Muscle of arm (tissue), 12 donors: ENCODE data around the gene AMOTL2. TPM values are rescaled to one million over a fixed set of nuclear protein-coding genes. Genes with fewer than 3 reads are reported as not detected.
A peak's percentile ranks its signal among the peaks of the same experiment; 100 is the strongest.

ENCODE experiments used
- DNase-seq: peaks from one replicate; pipeline ENCODE4 v3.0.0-alpha.2; 2013
- polyA plus RNA-seq, 12 donors: library from polyadenylated mRNA; unstranded; fragments of 120-200 nt; gene quantifications; one replicate each; pipeline ENCODE4 v1.2.1, GENCODE V29; 2013; ENCODE audit not compliant: insufficient read length in 12 of 12

AMOTL2 gene
- polyA plus RNA-seq, 12 donors: 42.5 to 63.9 (median 52.8) TPM; not detected in 1

DNA sequence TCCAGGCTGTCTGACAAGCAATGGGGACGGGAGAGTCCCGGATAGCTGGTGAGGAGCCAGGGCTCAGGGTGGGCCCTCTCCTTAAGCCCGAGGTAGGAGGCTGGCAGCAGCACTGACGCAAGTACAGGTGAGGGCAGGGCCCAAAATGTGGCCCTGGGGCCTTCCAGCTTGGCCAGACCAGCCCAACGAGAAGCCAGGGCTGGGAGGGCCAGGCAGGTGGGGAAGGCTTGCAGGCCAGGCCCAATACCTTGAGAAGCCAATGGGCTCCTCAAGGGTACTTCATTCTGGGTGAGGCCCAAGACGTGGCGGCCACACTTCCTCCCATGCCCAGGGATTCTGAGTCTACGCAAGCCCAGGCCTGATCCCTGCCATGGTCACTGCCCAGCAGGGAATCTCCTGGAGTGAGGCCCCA is 37.2 kb downstream of the AMOTL2 start:
- DNase-seq: no peak

DNA sequence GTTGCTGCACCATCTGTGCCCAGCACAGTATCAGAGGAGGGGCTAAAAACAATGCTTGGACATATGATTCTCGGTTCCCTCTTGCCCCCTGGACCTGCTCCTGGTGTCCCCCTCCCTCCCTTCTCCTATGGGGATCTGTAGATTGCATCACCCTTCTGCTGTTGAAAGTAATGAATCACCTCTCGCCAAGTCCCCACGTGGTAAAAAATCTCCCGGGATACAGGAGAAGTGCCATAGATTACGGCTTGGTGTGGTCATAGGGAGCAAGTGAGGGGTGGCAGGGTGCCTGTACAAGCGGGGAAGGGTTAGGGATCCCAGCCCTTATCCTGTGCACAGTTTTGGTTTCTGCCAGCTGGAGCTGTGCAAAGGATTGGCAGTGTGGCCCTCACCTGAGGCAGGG is 37.7 kb downstream of the AMOTL2 start:
- no peak for DNase-seq

DNA sequence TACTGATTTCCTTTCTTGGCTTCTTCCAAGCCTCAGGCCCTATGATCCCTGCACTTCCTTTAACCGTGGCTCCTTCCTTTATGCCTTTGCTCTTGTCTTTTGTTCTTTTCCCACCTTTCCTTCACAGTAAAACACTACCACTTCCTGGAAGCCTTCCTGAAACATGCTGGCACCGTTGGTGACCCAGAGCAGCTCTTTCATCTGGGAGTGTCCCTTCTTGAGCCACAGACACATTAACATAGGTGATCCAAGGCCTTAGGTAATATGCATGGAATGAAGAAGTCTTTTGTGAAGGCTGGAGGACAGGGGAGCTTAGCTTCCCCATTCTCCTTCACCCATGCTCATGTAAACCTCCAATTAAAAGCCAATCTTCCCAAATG is 39.4 kb downstream of the AMOTL2 start:
- DNase-seq: no peak

DNA sequence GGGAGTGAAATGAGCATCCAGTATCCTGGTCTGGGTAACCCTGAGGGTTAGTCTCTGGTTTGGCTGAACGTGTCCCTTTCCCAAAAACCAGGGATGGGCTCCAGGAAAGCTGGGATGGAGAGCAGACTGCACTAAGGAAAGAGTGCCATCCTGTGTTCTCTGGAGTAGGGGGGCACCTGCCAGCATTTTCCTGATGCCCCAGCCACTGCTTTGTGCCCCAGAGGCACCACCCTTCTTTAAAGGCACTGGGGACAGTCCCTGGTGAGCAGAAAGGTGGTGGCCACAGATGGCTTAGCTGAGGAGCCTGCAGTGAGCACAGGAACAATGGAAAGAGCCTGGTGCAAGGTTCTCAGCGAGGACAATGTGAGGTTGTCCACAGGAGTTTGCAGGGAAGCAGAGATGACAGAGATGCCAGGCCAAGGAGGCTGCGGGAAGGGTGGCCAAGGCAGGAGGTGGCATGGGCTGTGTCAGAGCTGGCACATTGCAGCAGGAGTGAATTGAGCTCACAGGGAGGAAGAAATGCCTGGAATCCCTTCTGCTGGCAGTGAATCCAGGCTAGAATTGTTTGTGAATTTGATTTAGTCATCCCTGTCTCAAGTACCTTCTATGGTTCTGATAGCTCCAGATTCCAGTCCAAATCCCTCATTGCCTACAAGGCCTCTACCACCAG is 39.9 kb downstream of the AMOTL2 start:
- no peak for DNase-seq

DNA sequence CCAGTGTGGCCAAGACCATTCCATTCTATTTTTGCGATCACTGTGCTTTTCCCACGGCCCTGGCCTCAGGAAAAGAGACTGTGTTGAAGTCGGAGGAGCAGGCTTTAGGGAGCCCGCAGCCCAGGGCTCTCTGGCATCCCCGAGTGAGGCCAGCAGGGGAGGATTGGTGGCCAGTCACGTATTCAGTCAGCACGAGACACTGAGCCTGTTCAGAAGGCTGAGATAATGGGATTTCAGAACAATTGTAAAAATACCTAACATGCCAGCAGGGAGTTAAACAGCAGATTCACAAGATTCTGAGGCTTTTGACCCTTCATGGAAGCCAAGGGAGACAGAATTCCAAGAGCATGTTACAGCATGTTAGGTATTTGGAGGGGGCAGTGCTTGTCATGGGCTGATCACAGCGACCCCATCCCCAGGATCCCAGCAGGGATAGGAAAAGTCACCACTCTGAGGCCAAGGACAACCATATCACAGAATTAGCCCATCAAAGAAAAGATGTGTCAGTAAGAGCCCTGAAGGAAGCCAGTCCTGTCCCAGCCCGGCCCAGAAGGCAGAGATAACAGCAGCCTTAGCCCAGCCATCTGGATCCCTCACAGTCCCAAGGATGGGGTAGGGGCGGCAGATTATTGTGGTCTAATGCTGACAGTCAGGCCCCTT is 40.6 kb downstream of the AMOTL2 start:
- no peak for DNase-seq

DNA sequence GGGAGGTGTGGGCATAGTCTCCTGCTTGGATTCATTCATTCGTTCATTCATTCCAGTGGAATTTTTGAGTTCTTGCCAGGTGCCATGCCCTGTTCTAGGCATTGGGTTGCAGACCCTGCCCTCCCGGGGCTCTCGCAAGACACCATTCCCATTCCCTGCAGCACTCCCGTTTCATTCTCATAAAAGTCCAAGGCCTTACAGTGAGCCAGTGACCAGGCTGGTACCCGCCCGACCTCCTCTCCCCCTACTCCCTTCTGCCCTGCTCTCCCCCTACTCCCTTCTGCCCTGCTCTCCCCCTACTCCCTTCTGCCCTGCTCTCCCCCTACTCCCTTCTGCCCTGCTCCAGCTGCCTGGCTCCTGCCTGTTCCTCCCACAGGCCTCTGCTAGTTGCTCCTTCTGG is 41.9 kb downstream of the AMOTL2 start:
- no peak for DNase-seq

DNA sequence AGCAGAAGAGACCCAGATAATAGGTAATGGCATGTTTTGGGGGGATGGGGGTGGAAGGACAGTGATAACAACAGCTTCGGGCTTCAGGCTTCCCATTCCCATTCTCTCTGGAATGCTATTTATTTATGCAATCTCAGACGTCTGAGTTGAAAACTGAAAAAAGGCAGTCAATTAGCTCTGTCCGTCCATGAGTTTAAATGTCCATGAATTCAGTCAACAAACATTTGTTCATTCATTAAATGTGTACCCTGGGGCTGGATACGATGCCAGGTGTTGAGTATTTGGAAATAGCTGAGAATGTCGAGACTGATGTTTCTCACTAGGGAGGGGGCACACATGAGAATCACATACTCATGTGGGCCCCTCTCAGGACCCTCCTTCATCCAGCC is 42.4 kb downstream of the AMOTL2 start:
- DNase-seq: no peak

DNA sequence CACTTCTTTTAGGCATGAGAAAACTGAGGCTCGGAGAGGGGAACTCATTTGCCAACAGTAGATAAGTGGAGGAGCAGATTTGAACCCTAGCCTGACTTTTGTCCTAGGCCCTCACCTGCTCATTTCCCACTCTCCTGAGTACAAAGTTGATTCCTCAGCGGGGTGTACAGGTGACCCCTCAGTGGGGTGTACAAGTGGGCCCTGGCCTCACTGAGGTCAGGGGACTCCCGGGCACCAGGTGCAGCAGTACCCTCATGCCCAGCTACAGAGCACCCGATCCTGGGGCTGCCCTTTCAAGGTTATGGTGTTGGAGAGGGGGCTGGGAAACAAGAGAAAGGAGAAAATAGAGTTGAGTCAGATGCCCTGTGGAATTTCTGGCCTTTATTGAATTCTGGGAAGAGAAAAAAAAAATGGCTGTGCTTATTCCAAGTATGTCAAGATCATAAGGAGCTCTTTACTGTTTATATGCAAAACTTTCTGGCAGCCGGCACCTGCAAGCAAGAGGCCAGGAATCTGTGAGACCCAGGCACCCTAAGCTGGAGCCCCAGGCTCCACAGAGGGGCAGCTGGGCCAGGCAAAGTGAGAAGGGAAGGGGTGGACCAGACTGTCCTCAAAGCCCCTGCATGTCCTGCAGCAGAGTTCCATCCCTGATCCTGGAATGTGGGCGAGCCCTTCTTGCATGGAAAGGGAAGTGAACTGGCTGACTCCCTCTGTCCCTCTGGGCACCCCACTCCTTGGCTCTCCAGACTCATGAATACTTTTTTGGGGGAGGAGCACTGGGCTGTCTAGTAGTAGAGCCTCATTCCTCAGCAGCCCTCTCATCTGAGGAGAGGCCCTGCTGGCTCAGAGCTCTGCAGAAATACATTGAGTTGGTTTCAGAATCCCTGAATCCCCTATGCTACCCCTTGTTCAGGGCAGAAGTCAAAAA is 43.1 kb downstream of the AMOTL2 start:
- peak; percentile 86 for DNase-seq

DNA sequence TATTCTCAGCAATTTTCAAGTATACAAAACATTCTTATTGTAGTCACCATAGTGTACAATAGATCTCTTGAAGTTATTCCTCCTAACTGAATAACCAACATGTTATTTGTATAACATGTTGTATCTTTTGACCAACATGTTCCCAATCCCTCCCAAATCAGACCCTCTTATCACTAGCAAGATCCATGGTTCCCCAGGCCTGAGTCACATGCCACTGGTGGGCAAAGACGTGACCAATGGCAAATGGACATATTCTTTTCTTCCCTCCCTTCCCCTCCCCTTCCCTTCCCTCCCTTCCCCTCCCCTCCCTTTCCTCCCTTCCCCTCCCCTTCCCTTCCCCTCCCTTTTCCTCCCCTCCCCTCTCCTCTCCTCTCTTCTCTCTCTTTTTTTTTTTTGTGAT is 45.4 kb downstream of the AMOTL2 start:
- DNase-seq: no peak

DNA sequence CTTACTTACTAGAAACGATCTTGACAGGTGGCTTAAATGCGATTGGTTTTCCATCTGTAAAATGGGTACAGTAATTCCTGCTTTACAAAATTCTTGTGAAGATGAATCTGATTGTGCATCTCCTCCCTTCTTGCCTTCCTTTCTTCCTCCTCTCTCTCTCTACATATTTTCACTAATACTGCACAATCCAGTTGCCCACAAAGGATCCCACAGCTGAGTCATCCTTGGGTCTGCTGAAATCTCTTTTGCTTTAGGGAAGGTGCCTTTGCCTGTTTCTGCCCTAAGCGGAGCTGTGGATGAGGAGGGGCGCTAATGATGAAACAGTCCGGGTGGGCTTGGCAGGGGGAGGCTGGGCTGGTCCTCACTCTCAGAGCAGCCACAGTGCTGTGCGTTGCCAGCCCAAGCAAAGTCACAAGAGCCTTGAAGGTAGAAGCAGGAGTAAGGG is 46.1 kb downstream of the AMOTL2 start:
- no peak for DNase-seq

DNA sequence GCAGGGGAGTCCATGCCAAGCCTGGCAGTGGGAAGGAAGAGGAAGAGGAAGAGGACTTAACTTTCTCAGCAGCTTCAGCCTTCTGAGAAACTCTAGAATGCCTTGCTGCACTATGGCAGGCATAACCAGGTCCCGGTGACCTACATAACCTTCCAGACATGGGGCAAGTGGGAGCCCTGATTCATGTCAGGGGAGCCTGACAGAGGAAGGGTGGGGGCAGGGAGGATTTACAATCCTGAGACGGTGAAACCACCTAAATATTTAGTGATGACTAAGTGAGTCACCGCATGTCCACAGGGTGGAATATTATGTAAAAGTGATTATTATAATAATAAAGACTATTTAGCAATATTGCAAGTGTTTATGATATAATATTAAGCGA is 46.7 kb downstream of the AMOTL2 start:
- no peak for DNase-seq

DNA sequence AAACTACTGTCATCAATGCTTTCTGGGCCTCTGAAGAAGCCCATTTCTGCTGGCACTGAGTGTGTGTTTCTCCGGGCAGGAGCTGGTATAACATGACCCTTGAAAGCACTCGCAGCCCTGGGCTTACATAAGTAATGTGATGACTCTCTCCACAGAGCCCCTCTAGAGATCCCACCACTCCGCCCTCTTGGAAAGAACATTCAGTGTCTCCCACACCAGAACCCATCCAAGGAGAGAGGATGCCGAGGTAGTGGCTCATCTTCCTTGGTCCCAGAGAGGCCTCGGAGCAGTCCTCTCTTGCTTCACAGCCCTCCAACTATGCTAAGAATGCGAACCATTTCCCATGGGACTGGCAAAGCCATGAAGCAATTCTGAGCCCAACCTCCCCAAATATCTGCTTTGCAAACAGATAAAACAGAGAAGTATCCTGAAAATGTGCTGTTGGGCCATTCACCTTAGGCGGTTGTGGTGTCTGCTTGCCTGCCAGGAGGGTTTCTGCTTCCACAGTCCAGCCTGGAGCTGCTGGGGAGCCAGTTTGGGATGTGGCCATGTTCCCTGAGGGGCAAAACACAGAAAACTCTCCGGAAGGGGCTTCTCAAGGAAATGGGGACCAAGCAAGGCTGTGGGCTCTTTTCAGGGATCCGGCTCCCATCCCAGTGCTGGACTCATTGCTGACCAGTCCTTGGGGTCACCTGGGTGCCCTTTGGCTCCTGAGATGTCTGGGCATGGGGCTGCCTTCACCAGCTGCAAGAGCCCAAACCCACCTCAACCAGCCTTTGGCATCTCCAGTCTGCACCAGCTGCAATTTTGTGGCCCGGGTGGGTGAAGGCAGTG is 47.3 kb downstream of the AMOTL2 start:
- DNase-seq: no peak

DNA sequence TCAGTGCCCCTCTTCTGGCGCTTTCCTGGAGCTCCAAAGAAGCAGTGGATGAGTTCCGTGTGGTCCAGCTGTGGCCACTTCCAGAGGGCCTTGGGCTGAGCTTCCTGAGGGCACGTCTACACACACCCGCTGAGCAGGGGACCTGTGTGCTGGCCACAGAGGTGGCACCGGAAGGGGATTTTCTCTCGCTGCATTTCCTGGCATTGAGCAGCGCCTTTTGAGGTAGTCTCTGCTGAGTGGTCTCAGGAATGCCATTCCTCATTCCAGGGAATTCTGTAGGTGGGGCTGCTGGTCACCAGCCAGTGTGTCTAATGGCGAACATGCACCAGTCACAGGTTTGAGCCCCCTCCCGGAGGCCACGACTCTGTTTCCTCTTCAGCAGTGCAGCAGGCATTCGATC is 48.1 kb downstream of the AMOTL2 start:
- no peak for DNase-seq

DNA sequence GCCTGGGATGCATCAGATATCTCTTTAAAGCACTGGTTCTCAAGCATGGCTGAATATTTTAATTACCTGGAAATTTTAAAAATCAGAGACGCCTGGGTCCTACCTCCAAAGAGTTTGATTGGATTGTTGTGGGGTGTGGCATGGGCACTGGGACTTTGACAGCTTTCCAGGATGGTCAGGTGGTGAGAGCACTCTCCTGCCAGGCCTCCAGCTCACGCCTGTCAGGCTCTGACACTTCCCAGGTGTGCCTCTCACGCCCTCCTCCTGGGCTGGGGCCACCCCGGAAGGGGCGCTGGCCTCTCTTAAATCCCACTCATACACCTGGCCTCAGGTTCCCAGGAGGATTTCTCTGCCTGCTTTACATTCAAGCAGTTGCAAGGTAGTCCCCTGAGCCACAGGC is 48.5 kb downstream of the AMOTL2 start:
- DNase-seq: no peak

DNA sequence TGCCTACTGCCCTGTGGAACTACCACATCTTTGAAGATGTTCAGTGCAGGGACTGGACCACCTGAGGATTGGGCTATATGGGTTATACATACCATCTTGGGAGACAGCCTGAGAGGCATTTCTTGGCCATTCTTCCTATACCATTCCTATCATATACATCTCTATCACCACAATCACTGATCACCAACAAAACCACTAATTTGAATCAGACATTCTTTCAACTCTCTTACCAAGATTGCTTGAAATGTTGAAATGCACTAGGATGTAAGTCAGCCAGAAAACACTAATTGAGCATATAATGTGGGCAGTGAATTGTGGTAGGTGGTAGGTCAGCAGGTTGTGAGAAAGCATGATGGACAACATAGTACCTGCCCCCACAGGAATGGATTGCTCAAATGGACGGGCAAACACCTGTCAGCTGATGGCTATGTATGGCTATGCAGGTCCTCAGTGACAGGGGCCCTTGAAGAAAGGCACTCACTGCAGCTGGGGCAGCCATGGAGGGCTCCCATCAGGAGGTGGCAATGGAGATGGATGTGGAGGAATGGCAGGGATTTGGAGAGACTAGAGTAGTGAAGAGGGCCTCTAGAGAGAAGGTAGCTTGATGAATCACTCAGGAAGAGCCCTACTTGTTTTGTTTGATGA is 49.1 kb downstream of the AMOTL2 start:
- no peak for DNase-seq

DNA sequence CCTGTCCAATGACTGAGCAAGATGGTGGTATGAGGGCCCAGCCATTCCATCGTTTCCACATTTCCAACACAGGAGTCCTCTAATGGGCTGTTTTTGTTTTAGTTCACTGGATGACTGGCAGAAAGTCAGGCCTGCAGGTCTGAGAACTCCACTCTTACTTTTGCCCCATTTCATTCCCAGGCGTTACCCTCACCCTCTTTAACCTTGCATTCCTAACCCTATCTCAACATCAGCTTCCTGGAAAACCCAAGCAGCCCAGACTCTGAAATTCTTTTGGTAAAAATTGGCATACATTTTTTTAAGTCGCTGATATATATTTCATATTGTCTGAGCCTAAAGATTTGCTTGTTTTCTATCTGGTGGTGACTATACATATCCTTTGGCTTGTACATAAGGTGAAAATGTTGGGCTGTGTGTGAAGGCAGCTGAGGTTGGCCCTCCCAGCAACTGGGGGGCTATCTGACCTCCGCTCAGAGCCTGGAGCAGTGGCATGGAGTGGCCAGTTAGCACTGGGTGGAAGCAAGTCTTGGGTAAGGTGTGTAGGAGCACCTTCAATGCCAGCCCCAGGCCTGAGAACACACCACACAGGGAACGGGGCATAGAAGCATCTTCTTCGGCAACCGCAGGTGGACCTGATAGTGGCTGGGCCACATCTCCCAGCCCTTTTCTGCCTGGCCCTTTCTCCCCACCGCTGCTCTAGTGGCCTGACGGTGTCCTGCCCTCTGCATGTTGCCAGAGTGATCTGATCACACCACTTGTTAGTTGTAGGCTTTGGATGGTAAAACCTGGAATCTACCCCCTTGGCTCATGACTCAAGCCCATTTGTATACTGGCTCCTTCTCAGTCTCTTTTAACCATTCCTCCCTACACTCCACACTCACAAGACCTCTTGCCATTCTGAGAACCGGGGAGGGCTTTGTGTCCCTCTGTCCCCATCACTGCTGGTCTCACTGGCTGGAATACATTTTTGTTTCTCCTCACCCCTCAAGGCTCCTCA is 50.0 kb downstream of the AMOTL2 start:
- no peak for DNase-seq

DNA sequence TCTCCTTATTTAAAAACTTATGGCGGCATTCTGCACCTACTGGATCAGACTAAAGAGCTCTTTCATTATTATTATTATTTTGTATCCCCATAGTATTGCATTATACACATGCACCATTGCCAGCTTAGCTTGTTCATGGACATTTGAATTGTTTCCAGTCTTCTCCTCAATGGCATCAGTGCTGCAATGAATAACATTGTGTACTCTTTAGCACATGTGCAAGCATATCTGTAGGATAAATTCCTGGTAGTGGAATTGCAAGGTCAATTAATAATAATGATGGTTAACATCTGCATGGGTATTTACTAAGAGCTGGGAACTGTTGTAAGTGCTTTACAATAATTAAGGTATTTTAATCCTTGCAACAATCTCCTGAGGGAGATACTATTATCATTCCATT is 52.0 kb downstream of the AMOTL2 start:
- DNase-seq: no peak

DNA sequence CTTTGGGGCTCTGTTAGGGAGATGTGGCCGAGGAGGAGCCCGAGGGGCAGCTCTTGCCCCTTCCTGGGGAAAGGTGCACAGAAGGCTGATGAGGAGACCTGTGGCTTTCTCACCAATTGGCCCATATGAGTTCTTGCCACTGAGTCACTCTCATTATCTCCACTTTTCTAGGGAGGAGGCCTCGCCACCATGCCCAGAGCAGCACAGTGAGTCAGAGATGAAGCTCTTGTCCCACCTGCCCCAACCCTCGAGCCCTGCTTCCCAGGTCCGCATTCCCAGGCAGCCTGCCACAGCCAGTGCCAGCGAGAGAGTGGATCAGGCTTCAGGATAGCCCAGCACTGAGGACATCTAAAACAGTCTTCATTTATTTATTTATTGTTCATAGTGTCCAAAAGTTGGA is 53.5 kb downstream of the AMOTL2 start:
- DNase-seq: no peak

DNA sequence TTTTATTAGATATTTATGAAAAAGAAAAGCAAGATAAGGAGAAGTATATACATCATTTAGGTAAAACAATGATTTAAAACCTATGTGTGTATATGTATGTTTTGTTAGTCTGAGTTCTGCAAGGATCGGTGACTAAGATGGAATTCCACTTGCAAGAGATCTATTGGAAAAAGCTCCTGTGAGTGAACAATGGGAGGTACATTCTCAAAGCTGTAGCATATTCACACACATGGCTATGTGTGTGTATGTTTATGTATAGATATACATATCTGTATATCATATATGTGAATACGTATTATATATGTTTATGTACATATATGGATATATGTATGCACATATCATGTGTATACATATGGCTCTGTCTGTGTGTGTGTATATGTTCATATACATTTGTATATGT is 54.3 kb downstream of the AMOTL2 start:
- DNase-seq: no peak

DNA sequence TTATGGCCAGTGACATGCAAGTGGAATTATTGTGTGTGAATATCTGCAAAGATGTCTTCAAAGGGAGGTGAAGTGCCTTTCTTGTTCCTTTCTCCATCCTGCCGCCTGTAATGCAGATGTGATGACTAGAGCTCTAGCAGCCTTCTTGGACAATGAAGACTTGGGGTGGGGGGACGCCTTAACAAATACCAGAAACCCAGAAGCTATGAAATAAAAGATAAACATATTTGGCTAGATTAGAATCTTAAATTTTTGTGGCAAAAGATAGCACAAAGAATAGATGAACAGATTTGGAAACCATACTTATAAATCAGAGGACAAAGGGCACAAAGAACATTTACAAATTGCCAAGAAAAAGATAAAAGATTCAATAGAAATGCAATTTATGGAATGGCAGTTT is 56.1 kb downstream of the AMOTL2 start:
- DNase-seq: no peak
